ENCODE measurements around the gene TEX2.

The TEX2 gene

DNA sequence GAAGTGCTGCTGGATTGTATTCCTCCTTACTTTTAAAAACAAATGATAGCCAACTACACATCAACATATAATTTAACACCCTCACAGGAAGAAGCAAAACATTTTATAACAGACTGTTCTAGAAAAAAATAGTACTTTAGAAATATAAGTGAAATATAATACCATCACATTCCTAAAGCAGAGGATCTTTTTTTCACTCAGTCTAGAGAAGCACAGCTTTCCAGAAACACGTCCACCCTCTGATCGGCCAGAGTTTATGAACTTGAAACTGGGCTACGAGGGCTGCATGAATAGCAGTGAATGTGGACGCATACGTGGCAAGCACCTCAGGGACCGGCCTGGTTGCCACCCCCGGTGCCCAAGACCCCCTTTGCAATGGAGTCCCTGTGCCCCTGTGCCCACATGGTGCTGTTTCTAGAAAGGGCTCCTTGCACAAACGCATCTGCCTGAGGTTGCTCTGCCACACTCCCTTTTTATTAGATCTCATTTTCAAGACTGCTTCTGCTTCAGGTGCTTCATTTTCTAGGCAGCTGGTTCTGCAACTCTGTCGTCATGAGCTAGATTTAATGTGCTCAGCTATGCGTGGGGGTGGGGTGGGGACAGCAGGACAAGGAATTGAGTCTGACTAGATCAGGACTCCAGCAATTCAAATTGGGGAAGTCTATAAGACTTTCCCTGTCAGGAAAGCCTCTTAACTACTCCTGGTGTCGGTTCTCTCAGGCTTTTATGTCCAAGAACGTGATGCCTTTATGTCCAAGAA, 104.0 kb downstream of the TEX2 start:
- DNase-seq (ENCODE audit: low spot score) = no peak

- DNase-seq (ENCODE audit: low spot score) = no peak
Measured at GRCh38 chr17:64158406-64158805, 104.7 kb downstream of the TEX2 start.

GRCh38 chr17:64157669-64158180, 105.3 kb downstream of the TEX2 start:
- DNase-seq (ENCODE audit: low spot score) = no peak

GRCh38 chr17:64156670-64157069, 106.4 kb downstream of the TEX2 start:
- no peak for DNase-seq (ENCODE audit: low spot score)

DNA sequence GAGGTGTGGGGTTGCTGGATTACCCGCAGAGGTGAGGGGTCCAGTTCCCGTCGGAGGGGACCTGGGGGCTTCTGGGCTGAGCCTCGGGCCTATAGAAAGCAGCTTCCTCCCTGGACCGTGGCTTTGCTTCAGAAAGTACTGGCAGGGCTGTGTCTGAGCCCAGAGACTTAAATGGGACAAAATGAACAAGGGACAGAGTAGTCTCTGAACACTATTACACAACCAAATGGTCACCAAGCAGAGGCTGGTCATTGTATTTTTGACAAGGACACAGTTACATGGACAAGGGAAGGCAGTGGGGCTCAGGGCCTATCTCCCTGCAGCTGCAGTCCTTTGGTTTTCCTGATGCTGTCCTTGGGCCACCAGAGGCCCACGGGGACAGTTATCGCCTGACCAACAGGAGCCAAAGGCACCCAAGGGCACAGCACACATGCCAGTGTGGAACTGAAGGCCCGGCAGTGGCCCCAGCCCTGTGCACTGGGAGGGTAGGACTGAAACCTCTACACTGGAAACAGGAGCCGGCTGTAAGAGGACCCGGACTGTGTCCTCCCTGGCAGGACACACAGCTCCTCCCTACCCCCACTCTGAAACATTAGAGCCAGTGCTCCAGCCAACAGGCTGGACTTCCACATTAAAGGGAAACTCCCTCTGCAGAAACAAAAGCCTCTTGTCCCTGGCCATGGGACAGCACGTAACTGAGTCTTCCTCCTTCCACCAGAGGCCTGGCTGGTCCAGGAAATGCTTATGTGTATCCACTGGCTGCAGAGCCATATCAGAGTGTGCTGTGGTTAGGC, 107.1 kb downstream of the TEX2 start:
- no peak for DNase-seq (ENCODE audit: low spot score)

- DNase-seq (ENCODE audit: low spot score) = no peak
Measured at GRCh38 chr17:64155129-64155528, 107.9 kb downstream of the TEX2 start.

- DNase-seq (ENCODE audit: low spot score) = no peak
Measured at GRCh38 chr17:64154717-64155116, 108.3 kb downstream of the TEX2 start.

GRCh38 chr17:64154313-64154695, 108.8 kb downstream of the TEX2 start:
- DNase-seq (ENCODE audit: low spot score) = no peak

- DNase-seq (ENCODE audit: low spot score) = no peak
Measured at GRCh38 chr17:64153565-64154312, 109.3 kb downstream of the TEX2 start.

- no peak for DNase-seq (ENCODE audit: low spot score)
Measured at GRCh38 chr17:64152428-64153125, 110.5 kb downstream of the TEX2 start.

DNA sequence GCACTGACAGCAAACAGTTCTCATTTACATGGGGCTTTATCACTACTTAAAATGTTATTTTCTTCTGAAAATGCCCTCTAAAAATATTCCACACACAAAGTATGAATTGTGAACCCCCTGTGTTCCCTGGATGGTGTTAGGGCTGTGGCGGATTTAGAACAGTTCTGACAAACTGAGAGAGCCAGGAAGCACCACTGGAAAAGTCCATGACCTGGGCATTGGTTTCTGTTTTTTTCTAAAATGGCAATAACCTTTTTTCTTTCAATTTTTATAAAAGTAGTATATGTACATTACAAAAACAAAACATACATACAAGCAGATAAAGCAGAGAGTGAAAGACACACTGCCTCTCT, 112.1 kb downstream of the TEX2 start:
- DNase-seq (ENCODE audit: low spot score) = no peak

DNA sequence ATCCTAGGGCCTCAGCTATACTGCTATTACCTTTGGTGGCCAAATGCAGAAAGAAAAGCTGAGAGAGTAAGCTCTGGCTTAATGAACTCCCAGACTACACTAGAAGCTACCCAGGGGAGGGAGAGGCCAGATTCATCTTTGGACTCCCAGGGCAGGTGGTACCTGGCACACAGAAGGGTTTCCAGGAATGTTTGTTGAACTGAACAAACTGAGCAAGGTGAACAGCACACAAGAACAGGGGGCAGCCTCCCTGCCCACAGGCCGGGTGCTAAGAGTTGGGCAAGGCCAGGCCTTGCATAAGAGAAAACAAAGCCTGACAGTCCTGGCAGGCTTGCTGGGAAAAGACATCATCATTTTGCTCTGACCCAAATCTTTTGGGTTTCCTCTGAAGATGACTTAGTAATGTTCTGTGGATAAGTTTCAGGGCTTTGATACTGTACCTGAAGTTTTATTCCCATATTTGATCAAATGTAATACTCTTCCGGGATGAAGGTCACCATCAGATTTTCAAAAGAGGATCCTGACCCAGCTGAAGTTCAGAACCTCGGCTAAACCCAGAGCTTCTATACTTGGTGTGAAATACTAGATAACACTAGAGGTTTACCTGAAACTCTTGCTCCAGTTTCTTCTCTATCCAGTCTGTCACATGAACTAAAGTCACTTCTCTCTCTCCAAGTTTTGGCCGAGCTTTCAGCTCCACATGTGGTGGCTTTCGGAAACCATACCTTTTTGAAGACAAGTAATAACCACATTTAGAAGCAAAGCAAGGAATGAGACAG, 112.6 kb downstream of the TEX2 start:
- peak; percentile 47 for DNase-seq (ENCODE audit: low spot score)

- DNase-seq (ENCODE audit: low spot score) = no peak
Measured at GRCh38 chr17:64149196-64149595, 113.9 kb downstream of the TEX2 start.

DNA sequence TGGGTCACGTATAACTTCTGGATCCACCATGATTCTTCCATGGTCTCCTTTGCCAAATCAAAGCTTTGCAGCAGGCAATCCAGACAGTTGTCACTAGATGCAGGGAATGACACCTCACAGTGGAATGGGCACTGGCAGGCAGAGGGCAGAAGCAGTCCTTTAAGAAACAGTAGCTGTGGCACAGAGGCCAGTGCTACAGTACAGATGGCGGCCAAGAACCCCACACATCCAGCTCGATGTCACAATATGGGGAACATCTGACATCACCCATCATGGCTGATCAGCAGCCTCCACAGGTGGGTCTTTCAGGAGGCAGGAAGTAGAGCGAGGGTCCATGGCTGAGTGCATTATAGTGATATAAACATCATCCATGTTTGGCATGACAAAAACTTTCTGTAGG, 114.4 kb downstream of the TEX2 start:
- DNase-seq (ENCODE audit: low spot score) = no peak

DNA sequence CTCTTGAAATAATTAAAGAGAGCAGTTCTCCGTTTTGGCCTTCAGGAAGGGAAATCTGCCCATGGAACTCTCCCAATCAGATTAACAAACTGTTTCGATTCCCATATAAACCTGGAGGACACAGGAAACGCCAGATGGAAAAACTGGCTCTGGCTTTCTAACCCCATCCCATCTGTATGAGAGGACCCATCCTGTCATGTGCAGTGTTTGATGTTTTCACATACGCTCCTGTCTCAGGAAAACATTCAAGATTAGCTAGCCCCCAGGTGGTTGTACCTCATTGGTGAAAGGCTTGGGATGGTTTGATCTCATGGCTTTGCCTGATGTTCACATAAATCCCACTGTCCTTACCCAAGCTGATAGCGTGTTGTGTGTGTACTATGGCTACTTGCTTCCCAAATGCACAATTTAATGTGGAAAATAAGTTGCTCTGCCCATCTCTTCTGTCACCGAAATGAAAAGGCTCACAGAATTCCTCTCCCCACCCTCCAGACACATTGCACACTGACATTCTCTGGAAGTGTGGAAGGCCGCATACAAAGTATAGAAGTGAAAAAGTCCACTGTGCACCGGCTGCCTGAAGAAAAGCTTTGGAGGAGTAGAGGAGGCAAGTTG, 114.9 kb downstream of the TEX2 start:
- DNase-seq (ENCODE audit: low spot score) = no peak

DNA sequence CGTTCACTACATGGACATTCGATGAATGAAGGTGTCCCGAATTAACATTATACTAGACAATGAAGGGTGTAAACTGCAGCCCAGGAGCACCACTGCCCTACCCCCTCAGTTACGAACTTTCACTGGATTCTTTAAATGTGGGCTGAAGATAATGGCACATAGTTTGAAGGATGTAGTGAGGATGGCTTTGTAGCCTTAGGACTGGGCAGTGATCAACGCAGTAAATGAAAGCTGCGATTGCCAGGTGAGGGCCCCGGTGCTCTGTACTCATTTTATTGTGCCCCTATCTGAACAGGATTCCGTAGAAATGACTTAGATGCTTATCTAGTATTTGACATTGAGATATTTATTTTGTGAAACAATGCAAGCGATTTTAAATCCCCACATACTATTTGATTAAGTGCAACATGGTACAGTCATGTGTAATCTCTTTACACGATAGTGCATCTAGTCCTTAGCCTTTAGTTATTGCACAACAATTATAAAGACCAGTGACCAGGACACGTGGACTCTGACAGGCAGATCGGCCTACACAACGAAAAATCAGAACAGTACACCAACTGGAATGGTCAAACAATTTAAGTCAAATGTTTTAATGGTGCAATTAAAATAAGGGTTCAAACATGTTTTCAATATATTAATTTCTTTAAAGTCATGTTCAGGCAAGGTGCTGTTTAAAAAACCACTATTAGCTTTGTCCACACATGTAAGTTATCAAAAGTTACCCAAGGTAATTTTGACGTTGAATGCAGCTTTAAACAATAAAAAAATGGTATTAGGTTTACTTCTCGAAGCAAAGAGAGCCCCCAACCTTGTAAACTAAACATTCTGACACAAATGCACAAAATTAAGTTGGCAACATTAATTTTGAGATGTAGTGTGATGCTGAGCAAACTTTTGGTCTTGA, 115.7 kb downstream of the TEX2 start:
- no peak for DNase-seq (ENCODE audit: low spot score)

- DNase-seq (ENCODE audit: low spot score) = peak; percentile 60
Measured at GRCh38 chr17:64146418-64147109, 116.5 kb downstream of the TEX2 start.

GRCh38 chr17:64145751-64146417, 117.2 kb downstream of the TEX2 start:
- DNase-seq (ENCODE audit: low spot score) = peak; percentile 97

DNA sequence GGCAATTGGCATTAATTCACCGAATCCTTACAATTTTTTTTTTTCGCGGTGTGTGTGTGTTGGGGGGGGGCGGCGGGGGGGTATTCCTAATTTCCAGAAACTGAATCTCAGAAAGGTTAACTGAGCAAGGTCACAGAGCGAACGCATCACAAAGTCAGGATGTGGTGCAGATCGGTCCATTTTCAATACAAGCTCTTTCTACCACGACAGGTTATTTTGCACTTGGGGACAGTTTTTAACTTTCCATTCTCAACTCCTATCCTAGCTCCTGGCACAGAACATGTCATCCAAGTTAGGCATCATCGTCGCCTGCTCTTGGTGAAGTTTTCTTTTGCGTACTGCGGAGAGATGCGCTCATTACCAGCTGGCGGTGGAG, 117.7 kb downstream of the TEX2 start:
- no peak for DNase-seq (ENCODE audit: low spot score)
